Measurements from ENCODE around the gene IL19. TPM values are rescaled to one million over a fixed set of nuclear protein-coding genes. Genes with fewer than 3 reads are reported as not detected.

The IL19 gene
- total RNA-seq, 1 experiment from 2014 or later: not detected

DNA sequence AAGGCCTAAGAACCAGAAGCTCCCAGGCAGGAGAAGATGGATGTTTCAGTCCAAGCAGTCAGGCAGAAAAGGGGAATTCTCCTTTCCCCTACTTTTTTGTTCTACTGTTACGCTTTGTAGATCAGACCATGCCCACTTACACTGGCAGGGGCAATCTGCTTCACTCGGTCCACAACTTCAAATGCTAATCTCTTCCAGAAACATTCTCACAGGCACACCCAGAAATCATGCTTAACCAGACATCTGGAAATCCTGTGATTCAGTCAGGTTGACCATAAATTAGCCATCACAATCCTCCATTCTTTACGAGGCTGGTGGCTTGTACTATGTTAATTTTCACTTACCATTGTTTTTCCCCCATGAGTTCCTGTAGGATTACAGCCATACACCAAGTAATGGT is 25.5 kb downstream of the IL19 start (continued):
- TF ChIP-seq PRDM15 (CRISPR knock-in tag; IDR thresholded peaks at IDR 0.05): no peak
- no peak for TF ChIP-seq CBFB (CRISPR knock-in tag; IDR thresholded peaks at IDR 0.05; ENCODE audit: low read depth)

DNA sequence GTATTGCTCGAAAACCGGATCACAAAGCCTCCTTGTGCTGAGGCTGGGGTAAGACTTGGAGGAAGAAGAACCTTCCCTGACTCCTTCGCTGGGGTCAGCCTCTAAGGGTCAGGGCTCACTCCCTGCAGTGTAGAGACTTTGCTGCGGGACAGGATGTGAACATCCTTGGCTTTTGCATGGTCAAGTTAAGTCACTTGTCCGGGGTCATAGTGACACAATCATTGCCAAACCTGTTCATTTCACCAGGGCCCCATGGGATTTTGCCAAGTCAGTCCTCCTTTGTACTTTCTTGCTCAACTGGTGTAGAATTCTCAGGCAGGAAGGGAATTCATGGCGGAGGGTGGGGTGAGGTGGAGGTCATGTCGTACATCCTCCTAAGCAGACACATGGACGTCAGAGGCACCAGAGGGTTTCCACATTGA is 26.4 kb downstream of the IL19 start:
- H3K4me3 Mint-ChIP-seq: no peak overlapping the region
- ChIA-PET POLR2A (no interaction called here), CTCF (interaction anchor here (1.5 to 3.0 kb wide), 2 partner anchors 63 to 115 kb away, joined by 9 to 15 read pairs; no protein-coding TSS in a partner anchor)
- TF ChIP-seq HMGA2 (CRISPR knock-in tag; IDR thresholded peaks at IDR 0.05): no peak
- no peak for TF ChIP-seq JUN (CRISPR knock-in tag; IDR thresholded peaks at IDR 0.05)
- no peak for TF ChIP-seq MXD4 (CRISPR knock-in tag; IDR thresholded peaks at IDR 0.05; ENCODE audit: borderline replicate concordance)
- TF ChIP-seq, protein P1, sequence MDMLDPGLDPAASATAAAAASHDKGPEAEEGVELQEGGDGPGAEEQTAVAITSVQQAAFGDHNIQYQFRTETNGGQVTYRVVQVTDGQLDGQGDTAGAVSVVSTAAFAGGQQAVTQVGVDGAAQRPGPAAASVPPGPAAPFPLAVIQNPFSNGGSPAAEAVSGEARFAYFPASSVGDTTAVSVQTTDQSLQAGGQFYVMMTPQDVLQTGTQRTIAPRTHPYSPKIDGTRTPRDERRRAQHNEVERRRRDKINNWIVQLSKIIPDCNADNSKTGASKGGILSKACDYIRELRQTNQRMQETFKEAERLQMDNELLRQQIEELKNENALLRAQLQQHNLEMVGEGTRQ (CRISPR knock-in tag; IDR thresholded peaks at IDR 0.05): no peak
- DNase-seq (ENCODE audit: low spot score): no peak
- no peak for ATAC-seq
- no peaks in the 10 kb centered on the region for H3K9me3 Mint-ChIP-seq
- H3K27me3 Mint-ChIP-seq (ENCODE audit: low read depth): no peaks in the 10 kb centered on the region
- no peak overlapping the region for H3K27ac Mint-ChIP-seq
- H3K4me1 Mint-ChIP-seq: no peaks in the 10 kb centered on the region
- H3K36me3 Mint-ChIP-seq: no peaks in the 10 kb centered on the region

DNA sequence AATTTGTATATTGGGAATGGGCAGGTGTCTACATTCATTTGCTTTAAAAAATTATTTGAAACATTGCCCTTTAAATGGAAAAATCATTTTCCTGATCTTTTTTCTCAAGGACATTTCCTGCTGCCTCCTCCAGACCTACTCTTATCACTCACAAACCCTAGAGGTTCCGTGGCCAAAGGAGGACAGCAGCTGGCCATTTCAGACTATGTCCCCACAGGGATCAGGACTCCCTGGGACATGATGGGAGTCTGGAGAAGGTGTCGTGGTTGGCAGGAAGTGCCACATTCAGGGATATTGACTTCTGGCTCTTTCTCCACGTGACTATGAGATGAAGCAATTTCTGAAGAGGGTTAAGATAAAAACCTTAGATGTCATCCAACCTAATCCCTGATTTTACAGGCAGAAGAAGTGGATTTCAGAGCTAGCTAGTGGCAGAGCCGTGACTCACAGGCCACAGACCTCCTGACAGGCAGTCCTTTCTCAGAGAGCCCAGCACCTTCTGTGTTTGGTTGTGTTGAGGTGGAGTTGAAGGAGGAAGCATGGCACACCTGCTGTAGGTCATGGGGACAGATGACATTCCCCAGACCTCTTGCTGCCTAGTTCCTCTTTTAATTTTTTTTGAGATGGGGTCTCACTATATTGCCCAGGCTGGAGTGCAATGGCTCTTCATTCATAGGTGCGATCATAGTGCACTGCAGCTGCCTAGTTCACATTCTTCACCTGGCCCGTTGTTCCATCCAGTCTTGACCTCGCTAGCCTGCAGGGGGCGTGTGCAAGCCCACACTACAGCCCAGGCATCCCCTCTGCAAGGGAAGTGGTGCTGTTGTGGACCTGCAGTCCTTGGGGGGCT is 27.2 kb downstream of the IL19 start:
- no peaks in the 10 kb centered on the region for H3K4me1 Mint-ChIP-seq
- no peak overlapping the region for H3K27ac Mint-ChIP-seq
- H3K9me3 Mint-ChIP-seq: no peaks in the 10 kb centered on the region
- no peaks in the 10 kb centered on the region for H3K36me3 Mint-ChIP-seq
- ATAC-seq (peak; percentile 99), DNase-seq (ENCODE audit: low spot score) (peak; percentile 67)
- POLR2A ChIA-PET: interaction anchor here (0.7 kb wide), 1 partner anchor 420 kb away, joined by 3 read pairs; no protein-coding TSS in a partner anchor
- no peaks in the 10 kb centered on the region for H3K27me3 Mint-ChIP-seq (ENCODE audit: low read depth)
- TF ChIP-seq SP1 (CRISPR knock-in tag; conservative IDR thresholded peaks at IDR 0.05): no peak
- TF ChIP-seq SMAD4 (CRISPR knock-in tag; IDR thresholded peaks at IDR 0.05): no peak
- no peak for TF ChIP-seq OVOL2 (CRISPR knock-in tag; IDR thresholded peaks at IDR 0.05; ENCODE audit: borderline replicate concordance)
- TF ChIP-seq GTF2I (CRISPR knock-in tag; conservative IDR thresholded peaks at IDR 0.05): peak; percentile 62; the same call in 1 of the 2 replicates
- no peak for TF ChIP-seq PRRX2 (CRISPR knock-in tag; IDR thresholded peaks at IDR 0.05)
- TF ChIP-seq JUN (CRISPR knock-in tag; IDR thresholded peaks at IDR 0.05): no peak
- TF ChIP-seq, protein P2, sequence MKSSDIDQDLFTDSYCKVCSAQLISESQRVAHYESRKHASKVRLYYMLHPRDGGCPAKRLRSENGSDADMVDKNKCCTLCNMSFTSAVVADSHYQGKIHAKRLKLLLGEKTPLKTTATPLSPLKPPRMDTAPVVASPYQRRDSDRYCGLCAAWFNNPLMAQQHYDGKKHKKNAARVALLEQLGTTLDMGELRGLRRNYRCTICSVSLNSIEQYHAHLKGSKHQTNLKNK (CRISPR knock-in tag; IDR thresholded peaks at IDR 0.05): no peak
- no peak for TF ChIP-seq SOX15 (CRISPR knock-in tag; IDR thresholded peaks at IDR 0.05)
- TF ChIP-seq CTCF (IDR thresholded peaks at IDR 0.05): peak; percentile 61
- TF ChIP-seq ZNF121 (CRISPR knock-in tag; IDR thresholded peaks at IDR 0.05): peak; percentile 99
- TF ChIP-seq ZNF138 (CRISPR knock-in tag; conservative IDR thresholded peaks at IDR 0.05): no peak
- TF ChIP-seq NR2C2 (CRISPR knock-in tag; IDR thresholded peaks at IDR 0.05): no peak
- CTCF ChIA-PET: interaction anchor here (0.6 to 3.0 kb wide), 17 partner anchors 8 to 281 kb away, joined by 3 to 15 read pairs (median 4); partner anchors contain the start of genes C1orf116 and IL19
- no peak overlapping the region for H3K4me3 Mint-ChIP-seq

Data from WTC11 (cell line).